Activated CD8-positive, alpha-beta memory T cell treated with anti-CD3 and anti-CD28 coated beads for 36 hours (primary cell): ENCODE data around the gene ADCY5. TPM values are rescaled to one million over a fixed set of nuclear protein-coding genes. Genes with fewer than 3 reads are reported as not detected.

Experiments used
- CTCF ChIA-PET: fragments of 350-600 bp; sonication (Branson Sonifier 250); formaldehyde crosslinking; loops from one replicate; lab custom pipeline; 2021; ENCODE audit warnings: antibody characterized with exemption; lab: Charles Lee
- POLR2A ChIA-PET: fragments of 350-600 bp; sonication (Branson Sonifier 250); formaldehyde crosslinking; loops from one replicate; lab custom pipeline; 2021; ENCODE audit warnings: antibody characterized with exemption; lab: Charles Lee
- total RNA-seq, 2 experiments: library from RNA; stranded (reverse); gene quantifications; one replicate each; pipeline ENCODE4 v1.2.3, GENCODE V29; 2021

Gene ADCY5
- total RNA-seq, 2 experiments from 2014 or later: not detected

DNA sequence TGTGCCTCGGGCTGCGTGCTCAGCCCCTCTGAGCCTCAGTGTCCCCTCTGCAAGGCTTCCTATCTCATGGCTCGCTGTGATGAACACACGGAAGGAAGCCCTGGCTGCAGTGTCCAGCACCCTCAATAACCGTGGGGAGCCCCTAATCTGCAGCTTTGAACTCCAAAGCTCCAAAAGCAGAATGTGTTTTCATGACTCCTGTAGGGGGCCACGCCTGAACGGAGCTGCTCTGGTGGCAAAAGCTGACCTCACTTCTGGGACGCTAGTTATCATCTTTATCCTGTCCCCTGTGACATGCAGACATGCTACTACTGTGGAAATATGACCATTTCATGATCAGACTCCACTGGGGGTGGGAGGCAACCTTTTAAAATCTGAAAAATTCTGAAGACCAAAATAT is 148.3 kb downstream of the ADCY5 start:
- ChIA-PET CTCF (interaction anchor here (0.9 kb wide), 1 partner anchor 14 kb away, joined by 3 read pairs; no protein-coding TSS in a partner anchor), POLR2A (no interaction called here)

DNA sequence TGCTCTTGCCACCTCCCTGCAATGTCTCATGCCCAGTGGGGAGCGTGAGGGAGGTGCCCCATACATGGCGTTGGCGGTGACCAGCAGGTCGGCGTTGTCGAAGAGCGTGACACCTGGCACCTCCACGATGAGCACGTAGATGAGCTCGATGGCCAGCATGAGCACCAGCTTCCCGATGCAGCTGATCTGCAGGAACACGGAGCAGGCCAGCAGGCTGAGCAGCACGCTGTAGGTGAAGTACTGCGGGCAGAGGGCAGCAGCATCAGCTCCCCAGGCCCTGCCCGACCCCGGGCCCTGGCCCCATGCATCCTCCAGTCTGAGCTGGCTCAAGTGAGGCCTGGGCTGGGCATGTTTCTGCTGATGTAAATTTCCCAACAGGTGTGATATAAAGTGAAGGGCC is 148.8 kb downstream of the ADCY5 start:
- ChIA-PET POLR2A (no interaction called here), CTCF (interaction anchor here (0.9 kb wide), 1 partner anchor 14 kb away, joined by 3 read pairs; no protein-coding TSS in a partner anchor)

DNA sequence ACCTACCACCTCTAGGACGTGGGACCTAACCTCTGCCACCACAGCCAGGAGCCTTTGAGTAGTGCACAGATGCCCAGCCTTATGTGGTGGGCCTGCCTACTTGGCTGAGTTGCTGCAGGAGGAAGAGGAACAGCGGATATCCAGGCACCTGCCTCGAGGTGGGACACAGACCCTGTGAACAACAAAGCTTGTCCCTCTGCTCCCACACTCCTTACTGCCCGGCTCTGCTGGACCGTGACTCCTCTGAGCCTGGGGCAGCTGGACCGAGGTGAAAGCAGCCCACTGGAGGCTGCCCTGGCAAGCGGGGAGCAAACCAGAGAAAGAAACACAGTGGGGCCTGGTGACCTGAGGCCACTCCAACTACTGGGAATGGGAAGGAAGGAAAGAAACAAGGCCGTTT is 149.3 kb downstream of the ADCY5 start:
- ChIA-PET POLR2A (no interaction called here), CTCF (no interaction called here)

DNA sequence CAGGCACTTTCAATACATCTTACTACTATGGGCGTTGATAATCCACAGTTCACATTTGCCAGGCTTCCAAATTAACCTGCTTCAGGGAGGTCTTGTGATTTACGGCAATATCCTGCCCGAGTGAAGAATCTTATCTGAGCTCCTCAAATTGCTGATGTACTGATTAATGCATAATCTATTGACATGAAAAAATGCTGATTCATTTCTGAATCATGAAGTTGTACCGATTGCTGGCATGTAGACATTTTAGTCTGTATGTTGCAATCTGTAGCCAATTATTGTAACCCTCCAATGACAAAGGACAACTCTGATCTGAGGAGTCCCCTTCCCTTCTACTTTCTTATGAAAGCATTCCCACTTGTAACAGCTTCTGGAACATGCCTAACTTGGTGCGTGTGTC is 150.0 kb downstream of the ADCY5 start:
- POLR2A ChIA-PET: no interaction called here
- CTCF ChIA-PET: no interaction called here

DNA sequence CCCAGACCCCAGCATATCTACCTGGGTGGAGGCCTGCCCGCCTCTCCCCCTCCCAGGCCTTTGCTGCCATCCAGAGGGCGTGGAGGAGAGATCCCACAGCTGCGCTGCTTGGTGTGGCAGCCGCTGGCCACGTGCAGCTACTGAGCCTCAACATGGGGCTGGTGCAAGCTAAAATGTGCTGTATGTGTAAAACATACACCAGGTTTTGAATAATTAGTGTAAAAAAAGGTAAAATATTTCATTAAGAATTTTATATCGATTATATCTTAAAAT is 151.3 kb downstream of the ADCY5 start:
- CTCF ChIA-PET: interaction anchor here (1.3 kb wide), 1 partner anchor 12 kb away, joined by 4 read pairs; no protein-coding TSS in a partner anchor
- POLR2A ChIA-PET: no interaction called here

DNA sequence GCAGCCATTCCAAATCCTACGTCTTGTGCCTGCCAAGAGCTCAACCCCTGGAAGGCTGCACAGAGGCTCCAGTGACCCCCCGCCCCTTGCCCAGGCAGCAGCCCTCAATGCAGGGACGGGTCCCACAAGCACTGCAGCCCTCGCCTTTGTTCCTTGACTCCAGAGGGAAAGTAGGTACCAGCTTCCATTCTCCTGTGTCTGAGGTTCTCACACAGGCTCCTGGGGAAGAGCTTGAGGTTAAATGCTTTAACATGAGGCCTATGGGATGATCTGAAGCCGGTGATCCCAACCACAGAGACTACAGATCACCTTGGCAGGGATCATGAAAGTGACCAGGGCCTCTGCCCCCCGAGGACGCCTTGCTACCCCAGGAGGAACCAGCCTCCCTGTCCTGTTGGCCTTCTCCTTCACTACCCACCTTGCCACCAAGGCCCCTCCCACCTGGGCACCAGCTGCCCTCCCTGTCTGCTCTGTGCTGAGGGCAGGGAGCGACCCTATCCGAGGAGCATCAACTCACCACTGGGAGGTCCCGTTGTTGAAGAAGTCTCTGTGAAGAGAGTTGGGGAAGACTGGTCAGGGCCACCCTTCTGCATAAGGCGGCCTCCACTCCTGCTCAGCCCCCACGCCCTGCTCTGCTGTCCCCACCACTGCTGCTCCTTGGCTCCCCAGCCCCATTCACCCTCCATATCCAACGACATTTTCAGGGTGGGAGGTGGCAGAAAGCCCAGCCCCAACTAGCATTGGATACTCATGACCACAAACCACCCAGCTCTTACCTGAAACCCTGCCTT is 151.9 kb downstream of the ADCY5 start:
- POLR2A ChIA-PET: no interaction called here
- CTCF ChIA-PET: interaction anchor here (1.3 kb wide), 1 partner anchor 11 kb away, joined by 4 read pairs; no protein-coding TSS in a partner anchor

DNA sequence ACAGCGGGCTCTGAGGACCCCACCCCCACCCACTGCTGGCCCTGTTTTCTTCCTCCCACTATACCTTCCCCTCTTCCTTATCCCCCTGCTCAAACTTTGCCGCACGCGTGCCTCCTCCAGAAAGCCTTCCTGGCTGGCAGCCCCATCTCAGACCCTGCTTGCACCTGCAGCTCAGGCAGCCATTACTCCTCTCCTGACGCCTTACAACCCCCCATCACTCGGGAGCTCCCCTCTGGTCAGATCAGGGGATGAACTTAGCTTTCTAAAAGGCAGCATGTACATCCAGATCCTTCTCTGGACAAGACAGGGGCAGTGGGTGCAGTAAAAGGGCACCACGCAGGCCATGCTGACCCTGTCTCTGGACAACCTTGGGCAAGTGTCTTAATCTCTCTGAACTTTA is 152.6 kb downstream of the ADCY5 start:
- ChIA-PET POLR2A (no interaction called here), CTCF (interaction anchor here (1.3 kb wide), 1 partner anchor 10 kb away, joined by 4 read pairs; no protein-coding TSS in a partner anchor)

DNA sequence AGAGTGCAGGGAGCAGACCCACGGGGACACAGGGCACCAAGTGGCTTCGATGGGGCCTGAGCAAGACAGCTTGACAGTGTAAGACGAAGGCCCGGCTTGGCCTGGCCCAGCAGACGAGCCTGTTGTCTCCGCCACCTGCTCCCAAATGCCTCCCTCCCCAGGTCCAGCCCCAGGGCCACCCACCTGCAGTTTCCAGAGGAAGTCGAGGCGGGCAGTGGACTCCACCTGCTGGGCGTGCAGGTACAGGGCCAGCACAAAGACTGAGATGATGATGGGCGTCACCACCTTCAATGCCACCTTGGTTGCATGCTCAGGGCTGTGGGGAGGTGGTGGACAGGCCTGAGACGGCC is 153.0 kb downstream of the ADCY5 start:
- CTCF ChIA-PET: no interaction called here
- POLR2A ChIA-PET: no interaction called here

DNA sequence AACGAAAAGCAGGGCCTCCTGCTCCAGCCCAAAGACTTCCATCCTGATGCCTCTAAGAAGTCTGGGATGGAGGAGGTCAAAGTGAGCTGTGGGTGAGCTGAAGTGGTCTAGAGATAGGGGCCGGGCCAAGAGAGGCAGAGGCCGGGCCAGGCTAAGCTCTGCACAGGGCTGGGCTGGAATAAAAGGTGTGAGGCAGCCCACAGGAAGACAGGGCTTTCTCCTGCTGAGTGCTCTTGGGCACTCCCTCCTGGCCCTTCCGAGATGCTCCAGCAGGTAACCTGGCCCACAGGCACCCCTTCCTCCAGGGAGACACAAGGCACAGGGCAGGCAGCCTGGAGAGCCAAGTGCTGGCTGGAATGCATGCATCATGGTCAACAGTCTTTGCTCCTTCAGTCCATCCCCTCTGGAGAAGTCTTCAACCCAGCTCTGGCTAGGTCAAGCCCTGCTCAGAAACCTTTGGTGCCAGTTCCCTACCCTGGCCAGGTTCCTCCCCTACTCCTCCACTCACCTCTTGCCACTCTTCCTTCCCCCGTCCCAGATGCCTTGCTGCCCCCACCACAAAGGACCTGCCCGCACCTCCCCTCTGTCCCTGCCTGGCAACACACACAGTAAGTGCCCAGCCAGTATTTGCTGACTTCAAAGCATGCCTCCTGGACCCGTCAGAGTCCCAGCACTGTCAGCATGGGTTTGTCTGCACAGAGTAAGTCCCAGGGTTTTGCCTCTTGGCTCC is 153.6 kb downstream of the ADCY5 start:
- ChIA-PET POLR2A (no interaction called here), CTCF (no interaction called here)

DNA sequence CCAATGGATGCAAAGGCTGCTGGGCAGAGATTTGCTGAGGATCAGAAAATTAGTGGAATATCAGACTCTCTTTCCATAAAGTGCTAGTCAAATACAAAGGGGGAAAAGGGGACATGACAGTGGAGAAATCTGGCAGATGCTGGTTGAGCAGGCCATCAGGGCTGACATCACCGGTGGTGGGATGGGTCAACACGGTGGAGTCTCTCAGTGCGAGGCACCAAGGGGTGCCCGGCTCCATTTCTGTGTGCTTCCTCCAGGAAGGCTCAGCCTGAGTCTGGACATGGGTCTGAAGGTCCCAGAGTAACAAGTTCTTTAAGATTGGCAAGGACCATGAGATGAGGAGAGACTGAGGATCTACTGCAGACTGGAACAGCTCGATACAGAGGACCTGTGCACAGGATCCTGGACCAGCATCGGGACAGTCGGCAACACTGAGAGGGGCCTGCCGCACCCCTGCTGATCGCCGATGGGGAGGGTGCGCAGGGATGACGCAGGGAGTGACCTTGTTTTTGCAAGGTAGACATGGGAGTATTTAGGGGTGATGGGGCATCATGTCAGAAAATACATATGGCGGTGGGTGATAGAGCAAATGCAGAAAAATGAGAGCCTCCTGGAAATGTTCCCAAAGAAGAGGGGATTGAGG is 154.5 kb downstream of the ADCY5 start:
- POLR2A ChIA-PET: no interaction called here
- CTCF ChIA-PET: no interaction called here

DNA sequence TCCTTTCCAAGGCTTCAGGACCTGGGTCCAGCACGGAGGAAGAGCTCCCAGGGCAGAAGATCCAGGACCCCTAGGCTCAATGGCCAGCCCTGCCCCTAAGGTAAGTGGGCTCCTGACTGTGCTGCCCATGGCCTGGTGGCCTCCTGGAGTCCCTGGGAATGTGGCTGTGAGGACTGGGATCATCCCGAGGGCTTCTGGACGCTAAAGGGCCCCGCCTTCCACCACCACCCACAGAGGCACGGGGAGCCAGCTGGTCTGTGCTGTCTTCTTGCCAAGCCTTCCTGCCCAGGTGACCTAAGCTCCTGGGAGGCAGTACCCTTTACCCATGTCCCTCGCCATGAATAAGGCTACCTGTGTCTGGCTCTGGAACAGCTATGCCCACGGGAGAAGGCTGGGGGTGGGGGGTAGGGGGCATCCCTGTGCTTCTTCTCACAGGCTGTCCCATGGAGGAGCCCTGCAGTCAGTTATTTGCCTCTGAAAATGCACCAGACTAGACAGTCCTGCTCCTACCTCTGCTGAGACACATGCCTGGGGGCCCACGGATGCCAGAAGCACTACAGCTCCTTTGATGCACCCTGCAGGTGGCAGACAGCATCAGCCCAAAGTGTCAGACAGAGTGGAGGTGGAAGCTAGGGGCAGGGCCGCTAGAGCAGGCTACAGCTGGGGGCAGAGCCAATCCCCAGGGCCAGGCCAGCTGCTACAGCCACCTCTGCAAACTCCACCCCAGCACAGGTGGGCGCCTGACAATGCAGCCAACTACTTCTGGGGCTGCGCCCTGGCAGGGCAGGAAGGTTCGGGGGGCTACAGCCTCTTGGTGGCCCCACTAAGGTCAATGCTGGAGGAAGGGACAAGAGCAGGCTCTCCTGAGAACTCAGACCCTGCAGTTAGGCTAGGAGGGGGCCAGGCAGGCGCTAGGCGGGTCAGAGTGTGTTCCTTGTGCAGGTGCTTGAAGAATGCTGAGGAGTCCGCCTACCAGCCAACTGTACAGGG is 156.3 kb downstream of the ADCY5 start:
- ChIA-PET POLR2A (no interaction called here), CTCF (no interaction called here)

DNA sequence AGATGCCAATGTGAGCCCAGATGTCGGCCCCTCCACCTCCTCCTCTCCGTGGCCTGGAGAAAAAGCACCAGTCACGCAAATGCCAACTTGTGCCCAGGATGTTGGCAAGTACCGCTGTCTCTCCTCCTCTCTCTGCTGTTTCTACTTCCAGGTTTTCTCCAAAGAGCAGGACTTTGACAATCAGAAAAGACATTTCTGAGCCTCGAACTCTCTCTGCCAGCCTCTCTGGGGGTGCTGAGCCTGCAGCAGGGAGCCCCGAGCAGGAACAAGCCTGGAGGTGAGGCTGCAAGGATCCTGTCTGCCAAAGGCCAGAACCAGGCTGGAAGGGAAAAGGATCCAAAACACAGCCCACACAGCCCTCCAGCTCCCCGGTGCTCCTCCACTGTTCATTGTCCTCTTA is 157.5 kb downstream of the ADCY5 start:
- ChIA-PET CTCF (no interaction called here), POLR2A (no interaction called here)

DNA sequence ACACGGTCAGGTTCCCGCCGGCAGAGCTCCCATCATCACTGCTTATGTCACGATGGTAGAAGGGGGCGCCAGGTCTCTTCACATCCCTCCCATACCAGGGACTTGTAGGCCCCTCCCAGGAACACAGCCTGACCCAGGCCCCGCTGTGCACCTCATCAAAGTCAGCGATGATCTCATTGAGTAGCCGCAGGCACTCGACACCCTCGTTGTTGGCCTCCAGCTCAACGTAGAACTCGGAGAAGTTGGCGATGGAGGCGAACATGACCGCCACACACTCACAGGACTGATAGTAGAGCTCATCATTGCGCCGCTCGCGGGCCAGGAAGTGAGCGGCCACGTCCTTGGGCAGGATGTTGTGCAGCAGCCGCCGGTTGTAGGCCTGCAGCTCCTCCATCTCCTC is 157.9 kb downstream of the ADCY5 start:
- ChIA-PET POLR2A (no interaction called here), CTCF (no interaction called here)

DNA sequence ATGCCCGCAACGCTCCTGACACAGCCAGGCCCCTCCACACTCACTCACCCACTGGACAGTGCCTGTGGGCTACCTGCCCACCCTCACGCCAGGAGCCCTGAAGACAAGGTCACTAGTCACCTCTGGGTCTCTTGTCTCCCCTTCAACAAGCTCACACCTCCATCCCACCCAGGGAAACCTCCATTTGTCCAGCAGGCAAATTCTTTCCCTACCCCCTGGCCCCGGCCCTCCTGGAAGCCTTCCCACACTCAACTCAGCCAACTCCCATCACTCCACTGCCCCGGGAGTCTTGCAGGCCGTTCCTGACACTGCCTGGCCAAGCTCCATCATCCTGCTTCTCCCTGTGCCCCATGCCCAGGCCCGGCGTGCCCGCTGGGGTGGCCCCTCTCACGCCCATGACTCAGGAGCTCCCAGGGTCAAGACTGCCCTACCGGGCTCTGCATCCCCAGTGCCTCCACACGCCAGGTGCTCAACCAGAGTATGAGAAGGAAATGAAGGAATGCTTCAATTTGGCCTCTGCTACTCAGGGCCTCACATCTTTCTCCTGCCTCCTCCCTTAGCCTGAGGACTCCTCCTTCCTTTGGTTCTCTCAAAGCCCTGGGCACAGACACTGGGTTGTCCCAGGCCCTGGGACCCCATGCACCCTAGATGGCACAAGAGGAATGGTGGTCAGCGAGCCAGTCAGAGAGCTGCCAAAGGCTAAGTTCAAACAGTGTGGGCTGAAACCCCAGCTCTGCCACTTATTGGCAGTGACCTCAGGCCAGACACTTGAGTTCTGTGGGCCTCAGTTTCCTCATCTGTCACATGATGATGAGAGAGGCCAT is 158.6 kb downstream of the ADCY5 start:
- CTCF ChIA-PET: no interaction called here
- POLR2A ChIA-PET: no interaction called here

DNA sequence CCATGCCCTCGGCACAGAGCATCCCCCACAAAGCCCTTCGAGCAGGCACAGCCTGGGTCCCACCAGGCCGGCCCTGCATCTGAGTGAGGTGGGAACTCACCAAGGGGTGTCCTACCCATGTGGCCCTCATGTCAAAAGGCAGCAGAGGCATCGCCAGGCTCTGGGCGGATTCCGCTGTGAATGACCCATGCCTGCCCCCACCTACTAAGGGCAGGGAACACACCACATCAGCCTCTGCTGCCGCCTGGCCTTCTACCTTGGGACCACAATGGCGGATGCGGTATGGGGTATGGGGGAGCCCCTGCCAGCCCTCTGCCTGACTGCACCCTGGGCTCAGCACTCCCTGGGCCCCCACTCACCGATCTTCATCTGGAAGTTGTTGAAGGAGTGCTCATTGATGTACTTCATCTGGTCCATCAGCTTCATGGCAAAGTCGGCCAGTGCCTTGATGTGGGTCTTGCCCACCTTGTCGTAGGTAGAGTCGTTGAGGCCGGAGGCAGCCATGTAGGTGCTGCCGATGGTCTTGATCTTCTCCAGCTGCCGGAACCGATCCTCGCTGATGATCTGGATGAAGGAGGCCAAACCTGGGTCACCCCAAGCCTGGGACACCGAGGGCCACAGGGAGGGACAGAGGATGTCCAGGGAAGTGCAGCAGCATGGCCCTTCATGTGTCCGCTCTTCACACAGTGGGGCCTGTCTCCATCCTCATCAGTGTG is 159.3 kb downstream of the ADCY5 start:
- CTCF ChIA-PET: no interaction called here

DNA sequence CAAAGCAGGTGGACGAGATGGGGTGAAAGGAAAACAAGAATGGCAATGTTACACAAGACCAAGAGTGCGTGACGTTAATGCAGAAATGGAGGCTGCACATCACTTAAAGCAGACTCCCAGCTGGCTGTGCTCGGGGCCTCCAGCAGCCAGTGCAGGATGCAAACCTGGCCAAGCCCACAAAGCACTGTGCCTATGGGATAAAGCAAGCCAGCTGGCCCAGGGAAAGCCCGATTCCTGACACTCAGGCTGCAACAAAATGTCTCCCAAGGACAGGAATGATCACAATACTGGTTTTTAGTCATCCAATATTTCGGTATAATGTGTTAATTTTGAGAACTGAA is 161.0 kb downstream of the ADCY5 start:
- ChIA-PET CTCF (no interaction called here), POLR2A (no interaction called here)

More for the DNA sequence above, 159.3 kb downstream of the ADCY5 start:
- POLR2A ChIA-PET: no interaction called here

DNA sequence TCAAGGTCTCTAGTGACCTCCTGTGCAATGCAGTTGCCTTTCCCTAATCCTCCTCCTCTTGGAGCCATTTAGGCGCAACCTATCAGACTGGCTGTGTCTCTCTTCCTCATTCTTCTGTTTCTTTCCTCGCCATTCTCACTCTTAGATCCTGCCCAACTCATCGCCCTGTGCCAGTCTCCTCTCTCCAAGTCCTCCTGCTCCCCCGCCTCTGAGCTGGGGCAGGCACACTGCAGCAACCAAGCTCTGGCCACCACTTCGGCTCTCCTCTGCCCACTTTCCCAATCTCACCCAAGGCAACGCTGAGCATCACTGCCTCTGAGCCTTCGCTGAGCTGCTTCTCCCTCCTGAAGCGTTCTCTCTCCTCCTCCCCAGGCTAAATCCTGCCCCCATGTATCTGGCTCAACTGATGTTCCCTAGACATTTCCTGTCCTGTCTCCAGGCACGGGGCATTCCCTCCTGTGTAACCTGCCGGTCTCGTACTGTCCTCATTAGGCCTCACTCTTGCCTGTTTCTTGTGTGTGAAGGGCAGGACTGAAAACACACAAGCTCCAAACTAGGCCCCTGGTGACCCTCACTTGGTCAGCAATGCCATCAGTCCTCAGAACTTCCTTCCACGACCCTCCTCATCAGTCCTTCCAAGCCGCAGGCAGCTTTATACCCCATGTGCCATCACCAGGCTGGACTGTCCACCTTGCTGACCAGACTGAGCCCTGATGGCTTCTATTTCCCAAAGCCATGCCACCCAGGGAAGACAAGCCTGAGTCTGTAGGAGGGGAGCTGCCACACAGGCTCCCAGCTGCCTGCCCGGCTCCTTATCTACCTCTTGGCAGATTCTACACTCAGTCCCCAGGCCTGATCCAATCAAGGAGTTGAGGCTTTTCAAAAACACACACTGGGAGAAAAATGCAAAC is 161.6 kb downstream of the ADCY5 start:
- POLR2A ChIA-PET: no interaction called here
- CTCF ChIA-PET: no interaction called here
